Measurements from ENCODE around the gene PALD1. TPM values are rescaled to one million over a fixed set of nuclear protein-coding genes. Genes with fewer than 3 reads are reported as not detected.
A peak's percentile ranks its signal among the peaks of the same experiment; 100 is the strongest.

Gene PALD1
- total RNA-seq, 1 experiment from 2014 or later: 33.1 TPM

DNA sequence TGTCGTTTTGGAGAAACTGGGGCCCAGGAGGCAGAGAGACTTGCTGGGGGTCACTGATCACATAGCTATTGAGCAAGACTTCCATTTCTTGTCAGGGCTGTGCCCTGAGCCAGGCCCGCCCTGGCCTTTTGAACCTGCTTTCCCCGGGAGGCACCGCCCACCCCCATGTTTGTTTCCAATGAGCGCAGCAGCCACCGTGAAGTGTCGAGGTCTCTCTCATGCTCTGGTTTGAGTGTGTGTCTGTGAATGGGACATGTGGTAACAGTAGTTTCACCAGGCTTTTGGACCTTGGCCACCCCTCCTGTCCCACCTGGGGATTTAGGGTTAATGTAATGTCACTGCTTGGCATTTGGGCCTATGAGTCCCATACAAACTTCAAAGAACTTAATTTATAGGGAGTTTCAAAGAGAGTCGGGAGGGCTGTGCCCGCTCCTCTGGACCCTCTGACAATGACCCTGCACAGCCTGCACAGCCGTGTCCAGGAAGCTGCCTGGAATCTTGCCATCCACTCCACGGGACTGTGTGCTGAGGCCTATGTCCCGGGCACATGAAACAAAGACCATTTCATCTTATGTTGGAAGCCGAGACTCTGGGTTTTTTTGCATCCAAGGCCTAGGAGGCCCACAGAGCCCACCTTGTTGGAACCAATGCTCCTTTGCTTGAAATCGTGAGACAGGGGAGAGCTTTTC, 117.7 kb downstream of the PALD1 start:
- ATAC-seq (no peak), DNase-seq (ENCODE audit: low read depth, low spot score) (no peak)
- peak overlapping the region; percentile 27; the same call in 1 of the 2 replicates for H3K27ac ChIP-seq (ENCODE audit: low read depth, low read length)
- no peaks in the 10 kb centered on the region for H3K79me2 ChIP-seq (ENCODE audit: insufficient read depth, low read length)
- intact Hi-C loops (cut with micrococcal nuclease): no loop called here
- no peaks in the 10 kb centered on the region for H3K36me3 ChIP-seq (ENCODE audit: control insufficient read depth in 1 of 2, insufficient read depth in 2 of 2, low read length in 2 of 2)
- no peak overlapping the region for H3K4me3 ChIP-seq (replicated peaks in 1 of 2; ENCODE audit: low read depth in 1 of 2, low read length in 2 of 2)
- TF ChIP-seq RAD21 (IDR thresholded peaks at IDR 0.05; ENCODE audit: low read depth): no peak
- TF ChIP-seq, protein P1, sequence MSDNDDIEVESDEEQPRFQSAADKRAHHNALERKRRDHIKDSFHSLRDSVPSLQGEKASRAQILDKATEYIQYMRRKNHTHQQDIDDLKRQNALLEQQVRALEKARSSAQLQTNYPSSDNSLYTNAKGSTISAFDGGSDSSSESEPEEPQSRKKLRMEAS (IDR thresholded peaks at IDR 0.05): 0 out of 2 replicates have a peak, but pooled peaks have one; percentile 27
- H3K9me3 ChIP-seq (ENCODE audit: control insufficient read depth in 1 of 2, insufficient read depth in 1 of 2, low read depth in 1 of 2, low read length in 2 of 2): no peaks in the 10 kb centered on the region
- no peaks in the 10 kb centered on the region for H3K9me2 ChIP-seq (ENCODE audit: insufficient read depth)
- H2AFZ ChIP-seq (ENCODE audit: low read depth, low read length, poor library complexity, severe bottlenecking): no peak overlapping the region
- CTCF ChIA-PET: no interaction called here
- peak overlapping the region; percentile 75 for H3K4me2 ChIP-seq (ENCODE audit: low read length)
- H3K9ac ChIP-seq (ENCODE audit: low read length): no peak overlapping the region
- no peaks in the 10 kb centered on the region for H4K20me1 ChIP-seq (ENCODE audit: insufficient read depth)
- RAD21 ChIA-PET (ENCODE audit: low non-redundant PET in 1 of 2, low total read pairs in 2 of 2, uncharacterized antibody in 2 of 2, unreplicated experiment in 2 of 2): no interaction called here
- no peaks in the 10 kb centered on the region for H3K27me3 ChIP-seq (ENCODE audit: insufficient read depth, low read length)
- H3K4me1 ChIP-seq (ENCODE audit: control insufficient read depth in 1 of 2, insufficient read depth in 2 of 2, low read length in 2 of 2): peaks cover 35 to 79% of the 10 kb centered on the region in 2 experiments
- POLR2A ChIA-PET: interaction anchor here (1.9 kb wide), 1 partner anchor 12 kb away, joined by 5 read pairs; no protein-coding TSS in a partner anchor
- no TSS peak for BruUV-seq (replicated peaks)

DNA sequence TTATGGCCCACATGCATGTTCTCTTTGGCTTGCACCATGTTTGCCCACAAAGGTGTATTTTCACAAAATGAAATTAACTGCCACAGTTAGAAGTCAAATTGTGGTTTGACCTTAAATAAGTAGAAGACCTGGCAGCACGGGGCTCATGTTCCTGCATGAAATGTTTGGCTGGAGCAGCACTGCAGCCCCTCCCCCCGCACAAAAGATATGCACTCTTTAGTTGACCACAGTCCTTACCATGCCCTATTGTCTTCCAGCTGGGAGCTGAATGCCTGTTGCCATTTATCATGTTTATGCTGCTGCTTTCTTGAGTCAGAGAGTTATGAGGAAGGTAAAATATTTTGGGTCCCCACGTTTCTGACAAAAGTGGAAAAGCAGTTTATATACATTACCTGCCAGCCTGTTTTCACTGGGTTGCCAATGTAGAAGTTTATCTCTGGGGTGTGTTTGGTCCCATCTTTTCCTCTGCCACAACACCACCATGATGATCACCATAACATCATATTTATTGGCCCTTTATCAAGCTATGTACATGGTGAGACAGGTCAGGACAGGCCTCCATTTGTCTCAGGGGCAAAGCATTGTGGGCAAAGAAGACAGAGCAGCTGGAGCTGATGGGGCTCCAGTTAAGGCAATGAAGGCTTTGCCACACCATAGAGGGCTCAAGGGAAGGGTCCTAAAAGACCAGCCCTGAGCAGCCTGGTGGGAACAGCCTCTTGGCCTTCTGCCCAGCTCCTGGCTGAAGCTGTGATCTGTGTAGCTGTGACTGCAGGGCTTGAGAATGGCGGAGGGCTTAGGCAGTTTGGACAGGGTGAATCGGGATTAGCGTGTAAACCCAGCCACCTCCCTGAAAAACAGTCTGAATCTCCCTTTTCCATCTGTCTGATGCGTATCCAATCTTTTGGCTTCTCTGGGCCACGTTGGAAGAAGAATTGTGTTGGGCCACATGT, 118.6 kb downstream of the PALD1 start:
- peaks cover 40 to 80% of the 10 kb centered on the region in 2 experiments for H3K4me1 ChIP-seq (ENCODE audit: control insufficient read depth in 1 of 2, insufficient read depth in 2 of 2, low read length in 2 of 2)
- H3K4me2 ChIP-seq (ENCODE audit: low read length): no peak overlapping the region; the same call in 1 of the 2 replicates
- H3K36me3 ChIP-seq (ENCODE audit: control insufficient read depth in 1 of 2, insufficient read depth in 2 of 2, low read length in 2 of 2): no peaks in the 10 kb centered on the region
- H2AFZ ChIP-seq (ENCODE audit: low read depth, low read length, poor library complexity, severe bottlenecking): no peak overlapping the region
- intact Hi-C loops (cut with micrococcal nuclease): no loop called here
- BruUV-seq (replicated peaks): no TSS peak
- H3K9me3 ChIP-seq (ENCODE audit: control insufficient read depth in 1 of 2, insufficient read depth in 1 of 2, low read depth in 1 of 2, low read length in 2 of 2): no peaks in the 10 kb centered on the region
- H4K20me1 ChIP-seq (ENCODE audit: insufficient read depth): no peaks in the 10 kb centered on the region
- H3K9me2 ChIP-seq (ENCODE audit: insufficient read depth): no peaks in the 10 kb centered on the region
- H3K79me2 ChIP-seq (ENCODE audit: insufficient read depth, low read length): no peaks in the 10 kb centered on the region
- ChIA-PET CTCF (no interaction called here), POLR2A (interaction anchor here (1.3 to 1.9 kb wide), 2 partner anchors 9 to 13 kb away, joined by 3 to 5 read pairs; no protein-coding TSS in a partner anchor), RAD21 (ENCODE audit: low non-redundant PET in 1 of 2, low total read pairs in 2 of 2, uncharacterized antibody in 2 of 2, unreplicated experiment in 2 of 2) (no interaction called here)
- no peak overlapping the region for H3K9ac ChIP-seq (ENCODE audit: low read length)
- DNase-seq (ENCODE audit: low read depth, low spot score) (no peak), ATAC-seq (no peak)
- H3K27me3 ChIP-seq (ENCODE audit: insufficient read depth, low read length): no peaks in the 10 kb centered on the region
- H3K4me3 ChIP-seq (replicated peaks in 1 of 2; ENCODE audit: low read depth in 1 of 2, low read length in 2 of 2): no peak overlapping the region
- H3K27ac ChIP-seq (ENCODE audit: low read depth, low read length): peak overlapping the region; percentile 5; the same call in 1 of the 2 replicates
- TF ChIP-seq SP1 (IDR thresholded peaks at IDR 0.05; ENCODE audit: low read depth) (no peak), SIN3A (IDR thresholded peaks at IDR 0.05; ENCODE audit: low read depth) (no peak), EGR1 (IDR thresholded peaks at IDR 0.05; ENCODE audit: low read depth) (no peak), YY1 (IDR thresholded peaks at IDR 0.05; ENCODE audit: extremely low read depth, insufficient replicate concordance, low read depth, low read length) (no peak), EZH2phosphoT487 (IDR thresholded peaks at IDR 0.05; ENCODE audit: borderline replicate concordance) (no peak), ZFX (IDR thresholded peaks at IDR 0.05) (no peak), SRF (IDR thresholded peaks at IDR 0.05; ENCODE audit: low read depth) (no peak), JUND (IDR thresholded peaks at IDR 0.05) (no peak), CEBPB (IDR thresholded peaks at IDR 0.05; ENCODE audit: low read depth) (no peak), FOSL1 (IDR thresholded peaks at IDR 0.05; ENCODE audit: low read depth) (no peak)
- TF ChIP-seq, protein P2, sequence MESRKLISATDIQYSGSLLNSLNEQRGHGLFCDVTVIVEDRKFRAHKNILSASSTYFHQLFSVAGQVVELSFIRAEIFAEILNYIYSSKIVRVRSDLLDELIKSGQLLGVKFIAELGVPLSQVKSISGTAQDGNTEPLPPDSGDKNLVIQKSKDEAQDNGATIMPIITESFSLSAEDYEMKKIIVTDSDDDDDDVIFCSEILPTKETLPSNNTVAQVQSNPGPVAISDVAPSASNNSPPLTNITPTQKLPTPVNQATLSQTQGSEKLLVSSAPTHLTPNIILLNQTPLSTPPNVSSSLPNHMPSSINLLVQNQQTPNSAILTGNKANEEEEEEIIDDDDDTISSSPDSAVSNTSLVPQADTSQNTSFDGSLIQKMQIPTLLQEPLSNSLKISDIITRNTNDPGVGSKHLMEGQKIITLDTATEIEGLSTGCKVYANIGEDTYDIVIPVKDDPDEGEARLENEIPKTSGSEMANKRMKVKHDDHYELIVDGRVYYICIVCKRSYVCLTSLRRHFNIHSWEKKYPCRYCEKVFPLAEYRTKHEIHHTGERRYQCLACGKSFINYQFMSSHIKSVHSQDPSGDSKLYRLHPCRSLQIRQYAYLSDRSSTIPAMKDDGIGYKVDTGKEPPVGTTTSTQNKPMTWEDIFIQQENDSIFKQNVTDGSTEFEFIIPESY (IDR thresholded peaks at IDR 0.05; ENCODE audit: extremely low read depth, insufficient replicate concordance, low read length): no peak
- TF ChIP-seq, protein P3, sequence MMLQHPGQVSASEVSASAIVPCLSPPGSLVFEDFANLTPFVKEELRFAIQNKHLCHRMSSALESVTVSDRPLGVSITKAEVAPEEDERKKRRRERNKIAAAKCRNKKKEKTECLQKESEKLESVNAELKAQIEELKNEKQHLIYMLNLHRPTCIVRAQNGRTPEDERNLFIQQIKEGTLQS (IDR thresholded peaks at IDR 0.05): no peak

Measured in HCT116 (cell line).